Measurements from ENCODE around the gene SUCLG2. TPM values are rescaled to one million over a fixed set of nuclear protein-coding genes. Genes with fewer than 3 reads are reported as not detected.

Gene SUCLG2
- total and polyA plus RNA-seq, 9 of the 15 experiments (the other 6 are each of a cell fraction or from before 2014, with no cell fraction given): 10.1 to 41.4 (median 29.0) TPM

DNA sequence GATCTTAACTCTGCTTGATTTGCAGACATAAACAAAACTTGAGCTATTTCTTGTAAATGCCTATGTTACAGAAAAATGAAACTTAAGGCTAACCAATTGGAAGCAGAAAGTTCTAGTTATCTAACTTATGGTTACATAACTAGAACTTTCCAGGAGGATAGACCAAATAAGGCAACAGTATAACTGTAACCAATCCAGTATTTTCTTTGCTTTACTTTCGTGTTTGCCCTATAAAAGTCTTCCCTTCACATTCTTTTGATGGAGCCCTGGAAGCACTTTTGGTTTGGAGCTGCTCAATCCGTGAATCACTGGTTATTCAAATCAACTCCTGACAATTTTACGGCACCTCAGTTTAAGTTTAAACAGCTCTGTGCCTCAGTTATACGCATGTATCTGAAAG lies 164.6 kb downstream of the SUCLG2 start (continued):
- TF ChIP-seq ARID3B (CRISPR knock-in tag; IDR thresholded peaks at IDR 0.05; ENCODE audit: borderline replicate concordance) (no peak), CBFA2T3 (IDR thresholded peaks at IDR 0.05) (no peak), POLR2AphosphoS2 (IDR thresholded peaks at IDR 0.05; ENCODE audit: low read length) (no peak), THAP12 (CRISPR knock-in tag; IDR thresholded peaks at IDR 0.05) (no peak)
- TF ChIP-seq, protein P1, sequence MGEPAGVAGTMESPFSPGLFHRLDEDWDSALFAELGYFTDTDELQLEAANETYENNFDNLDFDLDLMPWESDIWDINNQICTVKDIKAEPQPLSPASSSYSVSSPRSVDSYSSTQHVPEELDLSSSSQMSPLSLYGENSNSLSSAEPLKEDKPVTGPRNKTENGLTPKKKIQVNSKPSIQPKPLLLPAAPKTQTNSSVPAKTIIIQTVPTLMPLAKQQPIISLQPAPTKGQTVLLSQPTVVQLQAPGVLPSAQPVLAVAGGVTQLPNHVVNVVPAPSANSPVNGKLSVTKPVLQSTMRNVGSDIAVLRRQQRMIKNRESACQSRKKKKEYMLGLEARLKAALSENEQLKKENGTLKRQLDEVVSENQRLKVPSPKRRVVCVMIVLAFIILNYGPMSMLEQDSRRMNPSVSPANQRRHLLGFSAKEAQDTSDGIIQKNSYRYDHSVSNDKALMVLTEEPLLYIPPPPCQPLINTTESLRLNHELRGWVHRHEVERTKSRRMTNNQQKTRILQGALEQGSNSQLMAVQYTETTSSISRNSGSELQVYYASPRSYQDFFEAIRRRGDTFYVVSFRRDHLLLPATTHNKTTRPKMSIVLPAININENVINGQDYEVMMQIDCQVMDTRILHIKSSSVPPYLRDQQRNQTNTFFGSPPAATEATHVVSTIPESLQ (CRISPR knock-in tag; IDR thresholded peaks at IDR 0.05): no peak

Data from K562 (cell line).